ENCODE results near the gene C1orf52. TPM values are rescaled to one million over a fixed set of nuclear protein-coding genes. Genes with fewer than 3 reads are reported as not detected.

Gene C1orf52
- total RNA-seq, 1 donor from 2014 or later = 53.7 TPM

GRCh38 chr1:85220756-85221201 lies 38.7 kb downstream of the C1orf52 start:
- Mint-ChIP-seq H3K36me3 (ENCODE audit: unreplicated experiment) (no peaks in the 10 kb centered on the region), H3K4me1 (ENCODE audit: low read depth, unreplicated experiment) (no peaks in the 10 kb centered on the region), H3K9me3 (ENCODE audit: unreplicated experiment) (no peaks in the 10 kb centered on the region), H3K27ac (ENCODE audit: unreplicated experiment) (no peak overlapping the region), H3K4me3 (ENCODE audit: unreplicated experiment) (no peak overlapping the region), H3K27me3 (ENCODE audit: unreplicated experiment) (peaks cover 8% of the 10 kb centered on the region)
- no peak for TF ChIP-seq CTCF (IDR thresholded peaks at IDR 0.05; ENCODE audit: partially characterized antibody, unreplicated experiment)
- no peak for DNase-seq

GRCh38 chr1:85219853-85220610 lies 39.4 kb downstream of the C1orf52 start:
- DNase-seq = no peak
- Mint-ChIP-seq H3K9me3 (ENCODE audit: unreplicated experiment) (no peaks in the 10 kb centered on the region), H3K27ac (ENCODE audit: unreplicated experiment) (no peak overlapping the region), H3K4me1 (ENCODE audit: low read depth, unreplicated experiment) (no peaks in the 10 kb centered on the region), H3K4me3 (ENCODE audit: unreplicated experiment) (no peak overlapping the region), H3K27me3 (ENCODE audit: unreplicated experiment) (peaks cover 8% of the 10 kb centered on the region), H3K36me3 (ENCODE audit: unreplicated experiment) (no peaks in the 10 kb centered on the region)
- TF ChIP-seq CTCF (IDR thresholded peaks at IDR 0.05; ENCODE audit: partially characterized antibody, unreplicated experiment) = no peak

- H3K9me3 Mint-ChIP-seq (ENCODE audit: unreplicated experiment) = no peaks in the 10 kb centered on the region
- no peaks in the 10 kb centered on the region for H3K36me3 Mint-ChIP-seq (ENCODE audit: unreplicated experiment)
- TF ChIP-seq CTCF (IDR thresholded peaks at IDR 0.05; ENCODE audit: partially characterized antibody, unreplicated experiment) = no peak
- no peak overlapping the region for H3K27ac Mint-ChIP-seq (ENCODE audit: unreplicated experiment)
- no peak for DNase-seq
- H3K4me3 Mint-ChIP-seq (ENCODE audit: unreplicated experiment) = no peak overlapping the region
- no peaks in the 10 kb centered on the region for H3K4me1 Mint-ChIP-seq (ENCODE audit: low read depth, unreplicated experiment)
- peaks cover 5% of the 10 kb centered on the region for H3K27me3 Mint-ChIP-seq (ENCODE audit: unreplicated experiment)
These were observed 42.8 kb downstream of the C1orf52 start for GRCh38 chr1:85216697-85217096.

GRCh38 chr1:85214654-85215053 lies 44.8 kb downstream of the C1orf52 start:
- Mint-ChIP-seq H3K36me3 (ENCODE audit: unreplicated experiment) (no peaks in the 10 kb centered on the region), H3K4me1 (ENCODE audit: low read depth, unreplicated experiment) (no peaks in the 10 kb centered on the region), H3K27ac (ENCODE audit: unreplicated experiment) (no peak overlapping the region), H3K27me3 (ENCODE audit: unreplicated experiment) (peaks cover 2% of the 10 kb centered on the region), H3K4me3 (ENCODE audit: unreplicated experiment) (no peak overlapping the region), H3K9me3 (ENCODE audit: unreplicated experiment) (no peaks in the 10 kb centered on the region)
- DNase-seq = no peak
- no peak for TF ChIP-seq CTCF (IDR thresholded peaks at IDR 0.05; ENCODE audit: partially characterized antibody, unreplicated experiment)

GRCh38 chr1:85208488-85208887 lies 51.0 kb downstream of the C1orf52 start:
- Mint-ChIP-seq H3K36me3 (ENCODE audit: unreplicated experiment) (no peaks in the 10 kb centered on the region), H3K9me3 (ENCODE audit: unreplicated experiment) (no peaks in the 10 kb centered on the region), H3K27ac (ENCODE audit: unreplicated experiment) (no peak overlapping the region), H3K27me3 (ENCODE audit: unreplicated experiment) (peaks cover 4% of the 10 kb centered on the region), H3K4me3 (ENCODE audit: unreplicated experiment) (no peak overlapping the region), H3K4me1 (ENCODE audit: low read depth, unreplicated experiment) (no peaks in the 10 kb centered on the region)
- DNase-seq = no peak
- TF ChIP-seq CTCF (IDR thresholded peaks at IDR 0.05; ENCODE audit: partially characterized antibody, unreplicated experiment) = no peak
